ENCODE measurements around the gene ADIPOR2.
"Not testable (repeated sequence)": the region's sequence is repeated elsewhere in the genome, so short reads cannot be mapped to it uniquely, and the experiment has no call there.

Gene ADIPOR2

DNA sequence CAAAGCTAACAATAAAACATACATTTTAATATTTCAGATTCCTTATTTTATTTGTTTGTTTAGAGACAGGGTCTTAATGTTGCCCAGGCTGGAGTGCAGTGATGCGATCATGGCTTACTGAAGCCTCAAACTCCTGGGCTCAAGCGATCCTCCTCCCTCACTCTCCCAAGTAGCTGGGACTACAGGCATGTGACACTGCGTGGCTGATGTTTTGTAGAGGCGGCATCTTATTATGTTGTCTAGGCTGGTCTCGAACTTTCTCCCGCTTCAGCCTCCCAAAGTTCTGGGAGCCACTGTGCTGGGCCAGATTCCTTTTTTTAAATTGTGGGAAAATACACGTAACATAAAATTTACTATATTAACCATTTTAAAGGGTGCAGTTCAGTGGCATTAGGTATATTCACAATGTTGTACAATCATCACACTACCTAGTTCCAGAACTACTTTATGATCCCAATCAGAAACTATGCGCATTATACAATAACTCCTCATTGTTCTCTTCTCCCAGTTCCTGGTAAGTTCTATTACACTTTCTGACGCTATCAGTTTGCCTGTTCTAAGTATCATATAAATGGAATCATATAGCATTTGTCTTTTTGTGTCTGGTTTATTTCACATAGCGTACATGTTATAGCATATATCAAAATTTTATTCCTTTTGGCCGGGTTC lies 40.3 kb downstream of the ADIPOR2 start:
- Histone ChIP-seq H3K4me1 (no peaks in the 10 kb centered on the region), H3K4me3 (no peak overlapping the region), H3K27me3 (no peaks in the 10 kb centered on the region), H3K27ac (no peak overlapping the region), H3K36me3 (no peaks in the 10 kb centered on the region), H3K9me3 (no peaks in the 10 kb centered on the region)
- TF ChIP-seq, protein P1, sequence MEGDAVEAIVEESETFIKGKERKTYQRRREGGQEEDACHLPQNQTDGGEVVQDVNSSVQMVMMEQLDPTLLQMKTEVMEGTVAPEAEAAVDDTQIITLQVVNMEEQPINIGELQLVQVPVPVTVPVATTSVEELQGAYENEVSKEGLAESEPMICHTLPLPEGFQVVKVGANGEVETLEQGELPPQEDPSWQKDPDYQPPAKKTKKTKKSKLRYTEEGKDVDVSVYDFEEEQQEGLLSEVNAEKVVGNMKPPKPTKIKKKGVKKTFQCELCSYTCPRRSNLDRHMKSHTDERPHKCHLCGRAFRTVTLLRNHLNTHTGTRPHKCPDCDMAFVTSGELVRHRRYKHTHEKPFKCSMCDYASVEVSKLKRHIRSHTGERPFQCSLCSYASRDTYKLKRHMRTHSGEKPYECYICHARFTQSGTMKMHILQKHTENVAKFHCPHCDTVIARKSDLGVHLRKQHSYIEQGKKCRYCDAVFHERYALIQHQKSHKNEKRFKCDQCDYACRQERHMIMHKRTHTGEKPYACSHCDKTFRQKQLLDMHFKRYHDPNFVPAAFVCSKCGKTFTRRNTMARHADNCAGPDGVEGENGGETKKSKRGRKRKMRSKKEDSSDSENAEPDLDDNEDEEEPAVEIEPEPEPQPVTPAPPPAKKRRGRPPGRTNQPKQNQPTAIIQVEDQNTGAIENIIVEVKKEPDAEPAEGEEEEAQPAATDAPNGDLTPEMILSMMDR (IDR thresholded peaks at IDR 0.05): no peak
- intact Hi-C loops (cut with DNase I; ENCODE audit: low total_unique reads): no loop called here
- no peak for DNase-seq

DNA sequence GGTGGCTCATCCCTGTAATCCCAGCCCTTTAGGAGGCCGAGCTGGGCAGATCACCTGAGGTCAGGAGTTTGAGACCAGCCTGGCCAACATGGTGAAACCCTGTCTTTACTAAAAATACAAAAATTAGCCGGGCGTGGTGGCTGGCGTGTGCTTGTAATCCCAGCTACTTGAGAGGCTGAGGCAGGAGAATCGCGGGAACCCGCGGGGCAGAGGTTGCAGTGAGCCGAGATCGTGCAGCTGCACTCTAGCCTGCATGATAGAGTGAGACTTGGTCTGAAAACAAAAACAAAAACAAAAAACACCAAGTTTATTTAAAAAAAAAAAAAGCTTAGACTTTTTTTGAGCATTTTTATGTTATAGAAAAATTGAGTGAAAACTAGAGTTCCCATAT lies 40.8 kb downstream of the ADIPOR2 start:
- H3K4me3 ChIP-seq; H3K4me1 ChIP-seq; H3K27me3 ChIP-seq; intact Hi-C loops (cut with DNase I; ENCODE audit: low total_unique reads); H3K9me3 ChIP-seq; DNase-seq; H3K27ac ChIP-seq; H3K36me3 ChIP-seq: not testable (repeated sequence)

DNA sequence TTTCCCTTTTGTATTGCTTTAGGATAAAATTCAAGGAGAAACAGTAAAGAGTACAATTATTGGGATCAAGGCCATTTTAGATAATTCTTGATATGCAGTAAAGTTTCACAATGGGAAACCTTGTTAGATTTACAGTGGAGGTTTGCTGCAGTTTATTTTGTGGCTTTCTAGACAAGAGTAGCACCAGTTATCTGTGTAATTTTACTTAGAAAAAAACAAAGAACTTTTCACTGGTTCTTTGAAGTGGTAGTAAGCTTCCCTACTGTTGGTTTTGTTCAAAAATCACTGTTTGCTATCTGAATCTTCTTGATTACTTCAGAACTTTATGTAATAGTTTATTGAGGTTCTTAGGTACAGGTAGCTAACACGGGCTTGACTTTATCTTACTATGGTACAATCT lies 42.0 kb downstream of the ADIPOR2 start:
- no peaks in the 10 kb centered on the region for H3K9me3 ChIP-seq
- intact Hi-C loops (cut with DNase I; ENCODE audit: low total_unique reads): no loop called here
- H3K36me3 ChIP-seq: no peaks in the 10 kb centered on the region
- no peak overlapping the region for H3K27ac ChIP-seq
- peaks cover 0 to 12% (median 1%) of the 10 kb centered on the region in 4 donors for H3K4me1 ChIP-seq
- H3K4me3 ChIP-seq: no peak overlapping the region
- H3K27me3 ChIP-seq: no peaks in the 10 kb centered on the region
- no peak for DNase-seq
- TF ChIP-seq, protein P1 (IDR thresholded peaks at IDR 0.05): no peak

DNA sequence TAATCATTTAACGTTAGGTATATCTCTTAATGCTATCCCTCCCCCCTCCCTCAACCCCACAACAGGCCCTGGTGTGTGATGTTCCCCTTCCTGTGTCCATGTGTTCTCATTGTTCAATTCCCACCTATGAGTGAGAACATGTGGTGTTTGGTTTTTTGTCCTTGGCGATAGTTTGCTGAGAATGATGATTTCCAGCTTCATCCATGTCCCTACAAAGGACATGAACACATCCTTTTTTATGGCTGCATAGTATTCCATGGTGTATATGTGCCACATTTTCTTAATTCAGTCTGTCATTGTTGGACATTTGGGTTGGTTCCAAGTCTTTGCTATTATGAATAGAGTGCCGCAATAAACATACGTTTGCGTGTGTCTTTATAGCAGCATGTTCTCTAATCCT lies 42.8 kb downstream of the ADIPOR2 start:
- peaks cover 0 to 19% (median 6%) of the 10 kb centered on the region in 4 donors for H3K4me1 ChIP-seq
- H3K27ac ChIP-seq; DNase-seq; intact Hi-C loops (cut with DNase I; ENCODE audit: low total_unique reads); H3K4me3 ChIP-seq; H3K27me3 ChIP-seq; H3K36me3 ChIP-seq; H3K9me3 ChIP-seq: not testable (repeated sequence)

DNA sequence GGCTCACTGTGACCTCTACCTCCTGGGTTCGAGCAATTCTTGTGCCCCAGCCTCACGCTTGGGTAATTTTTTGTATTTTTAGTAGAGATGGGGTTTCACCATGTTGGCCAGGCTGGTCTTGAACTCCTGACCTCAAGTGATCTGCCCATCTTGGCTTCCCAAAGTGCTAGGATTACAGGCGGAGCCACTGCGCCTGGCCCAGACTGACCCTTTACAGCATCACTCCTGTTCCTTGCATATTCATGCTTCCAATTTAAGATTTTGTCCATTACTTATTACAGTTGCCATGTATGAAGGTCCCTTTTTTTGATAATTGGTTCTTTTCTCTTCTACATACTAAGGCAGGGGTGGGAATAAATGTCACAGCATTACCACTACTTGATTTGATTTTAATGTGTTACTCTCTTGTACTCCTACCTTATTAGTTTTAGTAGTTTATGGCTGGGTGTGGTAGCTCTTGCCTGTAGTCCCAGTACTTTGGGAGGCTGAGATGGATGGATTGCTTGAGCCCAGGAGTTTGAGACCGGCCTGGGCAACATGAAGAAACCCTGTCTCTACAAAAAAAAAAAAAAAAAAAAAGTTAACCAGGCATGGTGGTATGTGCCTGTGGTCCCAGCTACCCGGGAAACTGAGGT lies 46.9 kb downstream of the ADIPOR2 start:
- Histone ChIP-seq H3K36me3 (no peaks in the 10 kb centered on the region), H3K9me3 (no peaks in the 10 kb centered on the region), H3K4me3 (no peak overlapping the region), H3K27ac (no peak overlapping the region), H3K27me3 (no peaks in the 10 kb centered on the region), H3K4me1 (peaks cover 0 to 23% (median 8%) of the 10 kb centered on the region in 4 donors)
- TF ChIP-seq, protein P1 (IDR thresholded peaks at IDR 0.05): no peak
- DNase-seq: no peak
- intact Hi-C loops (cut with DNase I; ENCODE audit: low total_unique reads): no loop called here

DNA sequence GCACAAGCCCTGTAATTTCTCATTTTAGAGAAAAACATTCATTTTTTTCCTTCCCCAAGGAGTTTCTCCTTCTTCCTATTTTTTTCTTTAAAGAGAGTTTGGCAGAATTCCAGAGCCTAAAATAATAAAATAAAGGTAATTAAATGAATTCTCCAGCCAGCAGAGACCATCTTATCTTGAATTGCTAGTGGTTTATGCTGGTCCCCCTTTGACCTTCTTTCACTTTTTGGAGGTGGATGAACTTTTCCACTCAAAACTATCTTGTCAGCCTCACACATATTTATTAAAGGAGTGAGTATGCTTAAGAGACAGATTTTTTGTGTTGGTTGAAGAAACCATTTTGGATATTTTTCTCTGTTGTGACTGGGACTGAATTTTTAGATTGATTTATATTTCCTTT lies 47.6 kb downstream of the ADIPOR2 start:
- intact Hi-C loops (cut with DNase I; ENCODE audit: low total_unique reads): no loop called here
- H3K9me3 ChIP-seq: no peaks in the 10 kb centered on the region
- H3K4me1 ChIP-seq: peaks cover 0 to 26% (median 8%) of the 10 kb centered on the region in 4 donors
- H3K27ac ChIP-seq: no peak overlapping the region
- TF ChIP-seq, protein P1 (IDR thresholded peaks at IDR 0.05): no peak
- no peaks in the 10 kb centered on the region for H3K27me3 ChIP-seq
- DNase-seq: no peak
- H3K4me3 ChIP-seq: no peak overlapping the region
- no peaks in the 10 kb centered on the region for H3K36me3 ChIP-seq
